ENCODE measurements around the gene FLYWCH1.

The FLYWCH1 gene

DNA sequence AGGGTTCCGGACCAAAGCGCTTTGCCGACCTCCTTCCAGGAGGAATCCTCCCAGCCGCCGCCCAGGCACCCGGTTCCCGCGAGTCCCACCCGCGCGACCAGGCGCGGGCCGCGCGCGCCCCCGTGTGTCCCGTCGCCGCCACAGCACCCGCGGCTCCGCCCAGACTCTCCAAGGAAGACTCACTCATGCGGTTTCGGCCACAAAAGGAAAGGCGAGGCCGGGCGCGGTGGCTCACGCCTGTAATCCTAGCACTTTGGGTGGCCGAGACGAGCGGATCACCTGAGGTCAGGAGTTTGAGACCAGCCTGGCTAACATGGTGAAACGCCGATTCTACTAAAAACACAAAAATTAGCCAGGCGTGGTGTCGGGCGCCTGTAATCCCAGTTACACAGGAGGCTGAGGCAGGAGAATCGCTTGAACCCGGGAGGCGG lies 72.0 kb downstream of the FLYWCH1 start:
- peak; percentile 56 to 64 for DNase-seq (ENCODE audit: low read depth in 2 of 2)

DNA sequence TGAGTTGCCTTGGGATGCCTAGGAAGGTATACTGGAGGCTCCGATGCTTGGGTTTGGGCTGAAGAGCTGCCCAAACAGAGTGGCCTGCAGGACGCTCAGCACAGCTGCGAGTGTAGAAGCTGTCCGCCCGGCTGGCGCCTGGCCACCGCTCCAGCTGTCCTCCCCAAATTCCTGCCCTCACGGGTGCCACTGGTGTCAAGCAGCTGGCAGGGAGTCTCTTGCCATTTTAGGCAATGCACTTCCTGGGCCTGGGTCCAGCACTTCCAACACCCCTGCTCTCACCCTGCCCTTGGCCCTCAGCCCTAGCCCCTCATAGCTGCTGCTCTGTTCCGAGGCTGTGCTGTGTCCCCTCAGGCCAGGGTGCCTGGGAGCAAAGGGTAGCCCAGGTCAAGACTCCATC lies 73.7 kb downstream of the FLYWCH1 start:
- no peak for DNase-seq (ENCODE audit: low read depth in 2 of 2)

DNA sequence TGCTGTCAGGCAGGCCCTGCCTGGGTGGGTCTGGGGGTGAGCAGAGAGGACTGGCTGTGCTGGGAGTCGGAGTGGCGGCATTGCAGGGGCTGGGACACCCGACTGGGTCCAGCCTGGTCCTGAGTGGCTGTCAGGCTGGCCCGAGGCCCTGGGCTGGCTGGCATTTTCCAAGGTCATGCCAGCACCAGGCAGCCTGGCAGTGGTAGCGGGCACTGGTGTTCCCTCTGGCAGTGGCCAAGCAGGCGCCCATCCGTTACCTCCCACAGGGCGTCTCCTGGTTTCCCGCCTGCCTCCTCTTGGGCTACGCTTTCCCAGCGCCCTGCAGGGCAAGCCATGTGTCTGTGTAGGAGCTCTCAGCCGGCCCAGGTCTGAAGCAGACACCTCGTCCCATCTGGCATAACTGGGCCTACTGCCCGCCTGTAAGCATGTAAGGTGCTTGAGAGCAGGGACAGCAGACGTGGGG lies 74.2 kb downstream of the FLYWCH1 start:
- DNase-seq (ENCODE audit: low read depth in 2 of 2), result no peak

DNA sequence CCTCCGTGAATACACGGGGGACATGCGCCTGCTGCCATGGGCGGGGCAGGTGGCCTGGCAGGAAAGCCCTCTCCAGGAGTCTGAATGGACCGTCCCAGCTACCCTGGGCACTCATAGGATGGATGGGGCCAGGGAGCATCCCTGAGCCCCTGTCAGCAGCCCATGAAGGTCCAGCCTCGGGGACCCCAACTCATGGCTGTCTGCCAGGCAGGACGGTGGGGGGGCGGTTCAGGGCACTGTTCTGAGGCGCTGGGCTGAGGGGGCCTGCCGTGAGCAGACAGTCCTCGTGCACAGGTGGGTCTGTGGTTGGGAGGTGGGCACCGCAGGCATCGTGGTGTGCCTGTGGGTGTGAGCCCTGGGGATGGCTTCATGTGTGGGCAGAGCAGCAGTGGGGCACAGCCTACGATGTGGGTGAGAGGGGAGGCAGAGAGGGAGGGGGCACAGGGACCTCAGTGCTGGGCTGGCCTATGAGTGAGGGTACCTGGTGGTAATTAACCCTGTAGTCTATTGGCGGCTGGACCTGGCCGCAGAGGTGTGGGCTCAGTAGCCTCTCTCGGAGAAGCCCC lies 75.0 kb downstream of the FLYWCH1 start:
- no peak for DNase-seq (ENCODE audit: low read depth in 2 of 2)

DNA sequence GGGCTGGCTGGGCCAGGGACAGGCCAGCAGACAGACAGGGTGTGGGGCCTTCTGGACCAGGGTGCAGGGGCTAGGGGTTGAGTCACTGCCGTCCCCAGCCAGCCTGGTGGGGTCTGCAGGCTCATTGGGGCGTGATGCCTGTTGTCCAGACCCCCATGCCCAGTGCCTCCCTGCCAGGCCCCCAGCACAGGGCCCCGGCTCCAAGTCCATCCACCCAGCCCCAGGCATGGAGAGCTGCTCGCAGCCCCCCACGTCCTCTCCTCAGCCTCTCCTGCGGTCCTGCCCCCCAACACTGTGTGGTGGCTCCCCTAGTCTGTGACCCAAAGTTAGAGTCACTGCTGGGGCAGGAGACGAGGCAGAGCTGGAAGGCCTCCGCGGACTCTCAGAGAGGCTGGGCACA lies 75.6 kb downstream of the FLYWCH1 start:
- DNase-seq (ENCODE audit: low read depth in 2 of 2), result no peak

DNA sequence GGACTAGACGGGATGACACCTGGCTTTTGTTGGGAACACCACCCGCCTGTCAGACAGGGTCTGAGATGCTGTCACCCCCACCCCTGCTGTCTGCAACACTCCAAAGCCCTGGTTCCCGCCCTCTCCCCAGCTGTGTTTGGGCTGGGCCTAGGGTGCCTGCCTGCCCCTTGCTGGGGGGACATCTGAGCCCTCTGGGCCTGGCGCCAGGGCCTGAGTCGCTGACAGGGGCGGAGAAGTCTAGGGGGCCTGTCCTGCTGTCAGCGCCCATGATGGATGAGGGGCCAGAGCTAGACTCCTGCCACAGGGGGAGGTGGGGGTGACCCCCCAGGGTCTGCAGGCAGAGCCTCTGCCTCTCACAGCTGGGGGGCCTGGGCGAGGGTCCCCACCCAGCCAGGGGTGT lies 76.1 kb downstream of the FLYWCH1 start:
- DNase-seq (ENCODE audit: low read depth in 2 of 2), result no peak

DNA sequence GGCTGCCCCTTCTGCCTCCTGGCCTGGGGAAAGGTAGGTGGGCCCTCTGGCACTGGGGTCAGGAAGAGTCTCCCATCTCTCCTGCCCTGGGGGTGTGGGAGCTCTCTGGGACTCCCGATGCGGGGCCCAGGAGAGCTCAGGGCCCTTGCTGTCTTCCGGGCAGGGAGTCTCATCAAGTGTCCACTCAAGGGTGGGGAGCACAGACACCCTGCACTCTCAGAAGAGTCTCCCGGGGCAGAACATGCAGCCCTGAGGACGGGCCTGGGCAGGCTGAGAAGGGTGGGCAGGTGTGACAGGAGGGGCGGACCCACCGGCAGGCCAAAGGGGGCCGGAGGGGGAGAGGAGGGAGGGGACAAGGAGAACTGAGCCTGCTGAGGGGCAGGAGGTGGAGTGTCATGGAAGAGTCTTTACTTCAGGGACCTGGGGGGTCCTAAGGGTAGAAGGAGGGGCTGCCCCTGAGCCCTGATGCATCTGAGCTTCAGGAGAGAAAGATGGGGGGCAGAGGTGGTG lies 76.9 kb downstream of the FLYWCH1 start:
- no peak for DNase-seq (ENCODE audit: low read depth in 2 of 2)

DNA sequence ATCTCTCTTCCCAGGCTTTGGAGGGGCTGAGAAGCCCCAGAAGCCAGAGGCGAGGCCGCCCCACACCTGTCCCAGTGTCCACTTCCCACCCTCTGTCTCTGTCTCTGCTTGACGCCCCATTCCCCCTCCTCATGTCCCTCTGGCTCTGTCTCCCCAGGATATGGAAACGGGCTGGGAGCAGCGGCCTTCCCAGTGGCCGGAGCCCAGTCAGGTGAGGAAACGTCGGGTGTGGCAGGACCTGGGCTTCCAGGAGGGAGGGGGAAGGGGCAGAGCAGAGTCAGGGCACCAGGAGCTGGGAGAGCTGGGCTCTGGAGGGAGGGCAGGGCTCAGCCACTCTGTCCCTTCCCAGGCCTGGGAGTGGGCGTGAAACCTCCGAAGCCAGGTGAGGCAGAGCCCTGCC lies 79.2 kb downstream of the FLYWCH1 start:
- no peak for DNase-seq (ENCODE audit: low read depth in 2 of 2)

DNA sequence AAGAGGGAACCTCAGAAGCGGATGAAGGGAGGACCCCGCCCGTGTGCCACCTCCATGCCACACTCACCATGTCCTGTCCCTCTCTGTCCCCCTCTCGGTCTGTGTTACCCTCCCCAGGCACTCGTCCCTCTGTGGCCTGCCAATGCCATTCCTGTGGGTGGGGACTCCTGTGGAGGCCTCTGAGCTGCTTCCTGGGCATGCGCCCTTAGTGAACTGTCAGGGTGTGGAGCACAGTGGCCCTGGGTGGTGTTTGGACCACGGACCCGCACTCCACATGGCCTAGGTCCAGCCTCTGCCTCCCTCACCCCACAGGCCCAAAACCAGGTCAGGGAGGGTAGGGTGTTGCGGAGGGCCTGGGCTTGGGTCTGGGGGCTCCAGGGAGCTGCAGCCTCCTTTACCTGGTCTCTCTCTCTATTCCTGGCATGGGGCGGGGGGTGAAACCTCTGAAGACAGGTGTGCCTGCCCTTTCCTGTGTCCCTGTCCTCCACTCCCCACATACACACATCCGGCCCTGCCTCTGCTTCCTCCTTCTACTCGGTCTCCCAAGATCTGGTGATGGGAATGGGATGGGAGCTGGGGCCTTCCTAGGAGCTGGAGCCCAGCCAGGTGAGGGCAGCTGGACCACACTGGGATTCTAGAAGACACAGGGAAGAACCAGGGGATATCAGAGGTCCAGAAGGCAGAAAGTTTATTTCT lies 80.0 kb downstream of the FLYWCH1 start:
- DNase-seq (ENCODE audit: low read depth in 2 of 2), result no peak

DNA sequence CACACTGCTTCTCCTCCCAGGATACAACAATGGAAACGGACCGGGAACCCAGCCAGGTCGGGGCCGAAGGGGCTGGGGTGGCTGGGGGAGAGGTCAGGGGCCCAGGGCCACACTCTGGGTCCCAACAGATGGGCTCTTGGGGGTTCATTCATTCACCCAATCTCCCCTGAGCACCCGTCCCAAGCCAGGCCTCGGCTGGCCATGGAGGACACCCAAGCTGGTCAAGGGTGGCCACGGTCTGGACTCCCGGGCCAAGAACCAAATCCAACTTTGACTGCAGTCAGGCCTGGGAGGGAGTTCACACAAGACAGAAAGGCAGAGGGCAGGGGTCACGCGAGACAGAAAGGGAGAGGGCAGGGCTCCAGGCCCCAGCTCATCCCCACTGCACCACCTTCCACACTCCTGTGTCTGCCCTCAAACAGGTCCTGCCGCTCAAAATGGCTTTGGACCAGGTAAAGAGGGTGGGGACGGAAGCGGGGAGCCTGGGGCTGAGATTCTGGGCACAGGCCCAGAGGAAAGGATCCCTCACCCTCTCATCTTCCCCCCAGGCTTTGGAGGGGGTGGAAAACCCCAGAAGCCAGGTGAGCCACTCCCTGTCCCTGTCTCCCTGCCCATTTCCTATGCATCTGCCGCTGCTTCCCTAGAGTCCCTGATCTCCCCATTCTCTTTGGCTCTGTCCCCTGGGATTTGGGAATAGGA lies 80.8 kb downstream of the FLYWCH1 start:
- no peak for DNase-seq (ENCODE audit: low read depth in 2 of 2)

DNA sequence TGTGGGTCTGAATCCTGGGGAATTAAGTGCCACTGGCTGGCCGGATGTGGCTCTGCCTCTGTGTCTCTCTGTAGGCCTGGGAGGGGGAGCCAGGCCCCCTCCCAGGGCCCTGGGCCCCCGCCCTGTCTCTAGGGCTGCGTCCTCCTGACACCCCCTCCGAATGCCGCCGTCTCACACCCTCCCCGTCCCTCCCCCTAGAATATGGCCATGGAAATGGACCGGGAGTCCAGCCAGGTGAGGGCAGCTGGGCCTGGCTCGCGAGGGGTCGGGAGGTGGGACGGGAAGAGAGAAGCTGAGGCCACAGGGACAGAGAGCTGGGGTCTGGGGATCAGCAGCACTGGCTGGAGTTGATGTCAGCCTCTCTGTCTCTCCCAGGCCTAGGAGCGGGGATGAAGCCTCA lies 84.6 kb downstream of the FLYWCH1 start:
- no peak for DNase-seq (ENCODE audit: low read depth in 2 of 2)

DNA sequence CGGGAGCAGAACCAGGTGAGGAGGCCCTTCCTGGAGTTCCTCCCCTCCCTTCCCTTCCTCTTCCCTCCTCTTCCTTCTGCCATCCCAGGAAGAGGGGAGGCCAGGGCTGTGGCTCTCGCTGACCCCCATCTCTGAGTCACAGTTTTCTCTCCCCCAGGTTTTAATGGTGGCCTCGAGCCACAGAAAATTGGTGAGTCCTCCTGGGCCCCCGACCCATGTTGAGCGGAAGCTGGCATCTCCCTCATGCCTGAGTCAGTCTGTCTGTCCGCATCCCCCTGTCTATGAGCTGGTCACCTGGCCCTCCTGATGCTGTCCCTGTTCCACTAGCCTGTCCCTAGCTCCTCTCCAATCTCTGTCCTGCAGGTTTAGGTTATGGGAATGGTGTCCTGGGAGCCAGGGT lies 88.2 kb downstream of the FLYWCH1 start:
- no peak for DNase-seq (ENCODE audit: low read depth in 2 of 2)

DNA sequence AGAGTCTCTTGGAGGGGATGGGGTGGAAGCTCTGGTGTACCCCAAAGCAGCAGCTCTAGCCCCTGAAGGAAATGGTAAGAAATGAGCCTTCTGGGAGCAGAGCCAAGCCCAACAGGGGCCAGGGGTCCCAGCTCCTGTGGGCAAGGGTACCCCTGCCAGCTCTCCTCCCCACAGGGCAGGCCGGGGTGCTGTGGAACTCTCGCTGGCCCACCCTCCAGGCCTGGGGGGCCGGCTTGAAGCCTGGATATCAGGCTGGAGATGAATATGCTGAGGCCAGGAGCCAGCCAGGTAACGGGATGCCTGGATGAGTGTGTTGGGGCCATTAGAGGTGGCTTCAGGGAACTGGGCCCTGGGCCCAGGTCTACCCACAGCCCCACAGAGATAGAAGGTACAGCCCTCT lies 88.8 kb downstream of the FLYWCH1 start:
- DNase-seq (ENCODE audit: low read depth in 2 of 2), result no peak

Measured in stimulated activated CD4-positive, alpha-beta T cell treated with anti-CD3 and anti-CD28 coated beads, Interleukin-1b, Interleukin-23, amount 100 ng/mL, for 4 hours (primary cell).